ENCODE data around the gene TSPO2.

TSPO2 gene

DNA sequence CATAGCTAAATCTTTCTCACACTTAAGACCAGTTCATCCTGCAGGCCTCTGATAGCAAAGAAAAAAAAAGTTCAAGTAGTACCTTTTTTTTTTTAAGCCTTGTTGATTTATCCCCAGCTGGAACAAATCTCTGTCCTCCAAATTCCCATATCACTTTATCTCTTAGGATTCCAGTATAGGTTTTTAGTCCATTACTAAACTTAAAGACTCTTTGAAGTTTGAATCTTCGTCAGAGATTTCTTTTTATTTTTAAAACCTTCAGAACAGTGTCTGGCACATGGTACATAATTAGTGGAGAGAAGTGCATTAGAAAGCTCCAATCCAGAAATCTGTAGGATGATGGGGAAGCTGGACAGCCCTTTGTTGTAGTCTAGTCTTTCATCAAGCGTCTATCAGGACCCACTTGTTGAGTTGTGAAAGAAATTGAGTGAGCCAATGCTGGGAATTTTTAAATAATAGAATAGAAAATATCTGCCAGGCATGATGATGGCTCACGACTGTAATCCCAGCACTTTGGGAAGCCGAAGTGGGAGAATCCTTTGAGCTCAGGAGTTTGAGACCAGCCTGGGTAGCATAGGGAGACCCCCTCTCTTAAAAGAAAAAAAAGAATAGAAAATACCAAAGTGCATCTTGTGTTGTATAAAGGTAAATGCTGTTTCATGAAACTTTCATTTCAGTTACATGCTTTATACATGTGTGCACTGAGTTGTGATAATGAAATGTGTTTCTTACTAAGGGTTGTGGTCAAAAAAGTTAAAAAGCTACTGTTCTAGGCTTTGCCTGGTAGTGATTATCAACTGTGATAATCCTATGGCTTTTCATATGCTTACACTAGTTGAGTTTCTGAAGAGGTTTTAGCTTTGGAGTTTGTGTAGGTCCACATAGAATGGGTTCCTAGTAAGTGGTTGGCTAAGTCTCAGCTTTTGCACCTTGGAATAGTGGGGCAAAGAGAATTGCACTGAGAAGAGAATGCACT is 33.7 kb downstream of the TSPO2 start:
- no peak for ATAC-seq

GRCh38 chr6:41077536-41077935 is 35.3 kb downstream of the TSPO2 start:
- ATAC-seq = no peak

- ATAC-seq = no peak
Measured at GRCh38 chr6:41078101-41078500, 35.8 kb downstream of the TSPO2 start.

DNA sequence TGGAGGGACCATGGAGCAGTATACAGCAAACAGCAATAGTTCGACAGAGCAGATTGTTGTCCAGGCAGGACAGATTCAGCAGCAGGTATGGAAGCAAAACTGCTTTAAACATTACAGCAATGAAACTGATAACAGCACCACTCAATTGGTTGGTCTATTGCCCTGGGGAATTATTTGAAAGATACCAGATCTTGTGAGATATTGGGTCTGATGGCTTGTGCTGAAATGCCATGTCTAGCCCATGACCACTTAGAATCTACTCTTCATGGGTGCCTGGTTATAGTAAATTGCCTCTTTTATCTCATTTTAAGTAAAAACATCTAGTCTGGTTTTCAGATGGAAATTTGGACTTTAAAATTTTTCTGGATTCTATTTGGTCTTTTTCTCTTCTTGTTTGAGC is 36.8 kb downstream of the TSPO2 start:
- ATAC-seq = no peak

DNA sequence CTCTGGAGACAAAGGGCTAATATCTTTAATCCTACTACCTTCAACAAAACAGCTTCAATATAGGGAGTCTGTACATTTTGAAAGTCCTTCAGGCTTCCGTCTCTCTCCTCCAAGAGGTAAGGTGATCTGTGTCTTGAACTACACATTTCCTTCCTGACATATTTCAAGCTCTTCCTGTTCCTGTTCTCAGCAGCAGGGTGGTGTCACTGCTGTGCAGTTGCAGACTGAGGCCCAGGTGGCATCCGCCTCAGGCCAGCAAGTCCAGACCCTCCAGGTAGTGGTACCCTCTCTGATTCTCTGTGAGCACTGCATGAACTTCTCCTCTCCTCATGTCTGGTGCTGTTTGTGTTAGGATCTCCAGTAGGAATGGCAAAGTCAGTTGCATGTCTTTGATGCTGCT is 38.4 kb downstream of the TSPO2 start:
- no peak for ATAC-seq

GRCh38 chr6:41083072-41083471 is 40.8 kb downstream of the TSPO2 start:
- ATAC-seq = no peak

- no peak for ATAC-seq
Measured at GRCh38 chr6:41085182-41085581, 42.9 kb downstream of the TSPO2 start.

- ATAC-seq = no peak
Measured at GRCh38 chr6:41088451-41088850, 46.2 kb downstream of the TSPO2 start.

DNA sequence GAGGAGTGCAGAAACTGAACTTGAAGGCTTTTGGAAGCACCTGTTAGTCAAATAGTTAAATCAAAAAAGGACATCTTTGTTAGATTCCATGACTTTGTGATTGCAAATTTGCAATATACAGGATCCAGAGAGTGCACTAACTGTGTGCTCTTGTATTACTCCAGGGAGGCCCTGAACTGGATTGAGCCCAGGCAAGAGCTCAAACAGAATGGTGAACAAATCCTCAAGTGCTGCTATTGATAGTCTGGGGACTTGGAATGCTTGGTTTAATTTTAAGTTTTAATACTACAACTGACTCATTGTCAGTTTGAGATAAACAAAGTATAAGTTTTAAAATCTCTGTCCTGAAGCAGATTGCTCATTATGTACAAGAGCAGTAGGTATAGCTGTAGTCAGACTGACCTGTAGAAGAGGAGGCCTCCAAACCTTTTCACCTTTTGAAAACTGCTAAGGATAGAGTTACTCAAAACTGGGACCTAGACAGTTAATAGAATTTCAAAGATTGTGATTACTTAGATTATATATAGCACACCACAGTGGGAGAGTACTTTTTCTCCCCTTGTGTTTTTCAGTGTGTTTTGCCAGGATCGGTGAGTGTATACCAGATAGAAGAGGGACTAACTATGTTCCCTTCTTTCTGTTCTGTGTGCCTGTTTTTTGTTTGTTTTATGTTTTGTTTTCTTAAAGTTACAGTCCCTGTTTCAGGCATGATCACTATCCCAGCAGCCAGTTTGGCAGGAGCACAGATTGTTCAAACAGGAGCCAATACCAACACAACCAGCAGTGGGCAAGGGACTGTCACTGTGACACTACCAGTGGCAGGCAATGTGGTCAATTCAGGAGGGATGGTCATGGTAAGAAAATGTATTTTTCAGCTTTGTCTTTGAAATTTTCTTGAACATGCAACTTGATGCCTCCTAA is 48.8 kb downstream of the TSPO2 start:
- ATAC-seq = no peak

DNA sequence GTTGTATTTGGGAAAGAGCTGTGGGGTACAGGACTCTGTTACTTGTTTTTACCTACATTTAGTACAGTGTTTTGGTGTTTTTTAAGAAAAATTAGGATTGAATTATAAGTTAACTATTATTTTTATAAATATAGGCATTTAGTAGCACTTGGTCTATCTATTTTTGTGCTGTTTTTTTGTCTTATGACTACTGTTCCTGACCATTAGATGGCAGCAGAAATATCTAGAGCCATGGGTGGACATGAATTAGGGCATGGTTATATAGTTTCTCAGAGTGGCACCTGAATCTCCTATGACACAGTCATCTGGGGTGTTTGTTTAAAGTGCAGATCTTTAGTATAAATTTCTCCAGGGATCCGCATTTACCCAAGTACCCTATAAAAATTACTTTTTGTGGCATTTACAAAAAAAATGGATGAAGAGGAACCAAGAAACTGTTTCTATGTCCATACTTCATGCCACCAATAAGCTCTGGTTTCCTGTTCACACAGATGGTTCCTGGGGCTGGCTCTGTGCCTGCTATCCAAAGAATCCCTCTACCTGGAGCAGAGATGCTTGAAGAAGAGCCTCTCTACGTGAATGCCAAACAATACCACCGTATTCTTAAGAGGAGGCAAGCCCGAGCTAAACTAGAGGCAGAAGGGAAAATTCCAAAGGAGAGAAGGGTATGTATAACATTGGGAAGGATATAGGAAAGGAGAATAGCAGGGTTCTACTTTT is 50.3 kb downstream of the TSPO2 start:
- no peak for ATAC-seq

DNA sequence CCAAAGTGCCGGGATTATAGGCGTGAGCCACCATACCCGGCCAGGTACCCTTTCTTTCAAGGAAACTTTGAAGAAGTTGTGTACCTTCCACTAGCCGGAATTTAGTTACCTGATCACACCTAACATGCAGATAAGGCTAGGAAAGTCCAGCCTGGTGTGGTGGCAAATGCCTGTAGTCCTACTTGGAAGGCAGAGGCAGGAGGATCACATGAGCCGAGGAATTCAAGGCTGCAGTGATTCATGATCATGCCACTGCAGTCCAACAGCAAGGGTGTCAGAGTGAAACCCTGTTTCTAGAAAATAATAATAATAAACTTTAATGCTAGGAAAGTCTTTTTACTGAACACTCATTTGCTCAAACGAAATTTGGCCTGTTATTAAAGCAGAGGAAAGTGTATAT is 51.5 kb downstream of the TSPO2 start:
- ATAC-seq = no peak

All from activated CD4-positive, CD25-positive, alpha-beta regulatory T cell treated with anti-CD3 and anti-CD28 coated beads, Interleukin-2, amount 50 U/mL, for 24 hours (primary cell).